OCI-LY1 (cell line): ENCODE measurements around the gene YEATS4.

Experiments used
- CTCF ChIP-seq: fragments of 200-600 bp; sonication (generic), shearing (Covaris generic); IDR thresholded peaks from 2 replicates; pipeline ENCODE4 v1.5.1; 2017; ENCODE audit warnings: mild to moderate bottlenecking, antibody characterized with exemption, low read length, moderate library complexity, mixed read lengths
- EZH2 ChIP-seq: fragments of 200-600 bp; sonication (generic), shearing (Covaris generic); IDR thresholded peaks from 2 replicates; pipeline ENCODE4 v1.8.0; 2017; ENCODE audit warnings: borderline replicate concordance, mixed run types, mild to moderate bottlenecking, antibody characterized with exemption, low read length, moderate library complexity, mixed read lengths

DNA sequence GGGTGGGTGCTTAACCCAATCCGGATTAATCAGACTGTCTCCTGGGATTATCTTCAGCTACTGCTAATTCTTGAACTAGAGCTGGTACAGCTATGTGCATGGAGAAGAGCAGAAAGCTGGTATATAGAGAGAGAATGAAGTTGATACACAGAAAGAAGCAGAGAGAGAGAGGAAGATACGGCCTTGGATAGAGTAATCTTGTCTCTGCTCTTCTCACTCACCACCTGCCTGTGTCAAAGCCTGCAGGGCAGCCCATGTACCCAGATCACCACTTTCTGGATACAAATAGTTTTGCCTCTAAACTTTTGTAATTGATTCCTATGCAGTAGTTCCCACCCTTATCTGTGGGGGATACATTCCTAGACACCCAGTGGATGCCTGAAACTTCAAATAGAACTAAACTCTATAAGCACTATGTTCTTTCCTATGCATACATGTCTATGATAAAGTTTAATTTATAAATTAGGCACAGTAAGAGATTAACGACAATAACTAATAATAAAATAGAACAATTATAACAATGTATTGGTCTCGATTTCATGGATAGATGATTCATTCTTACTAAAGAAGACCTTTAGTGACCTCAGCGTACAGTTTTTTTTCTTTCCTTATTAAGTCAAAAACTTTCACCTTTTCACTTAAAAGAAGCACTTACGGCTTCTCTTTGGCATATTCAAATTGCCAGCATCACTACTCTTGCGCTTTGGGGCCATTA, 45.5 kb downstream of the YEATS4 start:
- TF ChIP-seq CTCF, result no peak
- TF ChIP-seq EZH2, result no peak
